NB4 (cell line): Measurements from ENCODE around the gene TCERG1L.

Source experiments
- CTCF ChIP-seq: IDR thresholded peaks from one replicate; pipeline ENCODE4 v1.5.1; 2012; ENCODE audit warnings: low read depth, low read length
- POLR2A ChIP-seq: IDR thresholded peaks from 2 replicates; pipeline ENCODE4 v1.6.1; 2011; ENCODE audit warnings: mild to moderate bottlenecking; ENCODE audit not compliant: insufficient read length; ENCODE audit errors: extremely low read depth
- TF ChIP-seq, protein P1 (sequence below): IDR thresholded peaks from 2 replicates; pipeline ENCODE4 v1.6.1; 2011; ENCODE audit warnings: low read depth, low read length

DNA sequence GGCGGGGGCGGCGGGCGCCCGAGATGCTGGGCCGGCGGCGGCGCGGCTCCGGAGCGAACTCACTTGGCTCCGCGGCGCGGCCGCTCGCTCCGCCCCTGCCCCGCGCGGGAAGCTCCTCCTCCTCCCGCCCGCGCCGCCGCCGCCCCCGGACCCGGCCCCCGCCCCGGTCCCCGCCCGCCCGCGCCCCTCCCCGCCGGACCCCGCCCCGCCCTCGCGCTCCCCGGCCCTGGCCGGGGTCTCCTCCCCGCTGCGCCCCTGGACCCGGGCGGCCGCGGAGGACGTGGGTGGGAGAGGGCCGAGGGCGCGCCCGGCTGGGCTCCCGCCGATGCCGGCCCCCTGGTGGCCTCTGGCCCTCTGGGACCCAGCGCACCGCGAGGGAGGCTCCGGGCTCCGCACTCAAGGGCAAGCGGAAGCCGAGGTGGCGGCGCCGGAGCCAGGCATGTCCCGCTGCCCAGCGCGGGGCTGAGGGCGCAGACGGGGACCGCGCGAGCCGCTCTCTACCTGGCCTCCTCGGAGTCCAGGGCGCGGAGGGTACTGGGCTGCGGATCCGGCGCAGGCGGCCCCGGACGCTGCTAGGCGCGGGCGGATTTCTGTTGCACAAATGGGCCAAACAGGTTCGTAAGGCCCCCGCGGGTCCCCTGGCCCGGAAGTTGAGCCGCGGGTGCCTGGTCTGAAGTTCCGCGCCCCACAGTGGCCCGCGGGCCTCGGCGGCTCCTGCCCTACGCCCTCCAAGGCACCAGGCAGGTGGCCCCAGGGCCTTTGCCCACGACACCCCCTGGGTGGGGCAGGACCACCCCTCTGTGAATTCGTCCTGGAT lies at the start of gene TCERG1L:
- no peak for TF ChIP-seq CTCF
- no peak for TF ChIP-seq POLR2A
- TF ChIP-seq, protein P1, sequence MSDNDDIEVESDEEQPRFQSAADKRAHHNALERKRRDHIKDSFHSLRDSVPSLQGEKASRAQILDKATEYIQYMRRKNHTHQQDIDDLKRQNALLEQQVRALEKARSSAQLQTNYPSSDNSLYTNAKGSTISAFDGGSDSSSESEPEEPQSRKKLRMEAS = no peak
